GM21737 (cell line): ENCODE results near the gene NUDT9.

Experiments
- ATAC-seq: cut with Tn5 transposase; IDR thresholded peaks from one replicate; pipeline ENCODE4 v1.9.1; 2021; ENCODE audit warnings: mild to moderate bottlenecking, moderate library complexity; ENCODE audit not compliant: unreplicated experiment

NUDT9 gene

DNA sequence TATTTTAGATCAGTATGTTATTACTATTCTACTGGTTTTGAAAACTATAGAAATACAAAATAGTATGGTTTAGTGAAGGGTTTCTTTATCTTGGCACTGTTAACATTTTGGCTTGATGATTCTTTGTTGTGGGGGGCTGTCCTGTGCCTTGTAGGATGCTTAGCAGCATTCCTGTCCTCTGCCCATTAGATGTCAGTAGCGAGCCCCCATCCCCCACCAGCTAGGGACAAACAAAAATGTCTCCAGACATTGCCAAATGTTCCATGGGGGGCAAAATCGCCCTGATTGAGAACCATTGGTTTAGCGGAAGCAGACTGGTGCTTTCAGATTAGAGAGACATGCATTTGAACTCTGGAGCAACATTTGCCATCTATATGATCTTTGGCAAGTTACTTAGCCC, 83.5 kb downstream of the NUDT9 start:
- ATAC-seq, result no peak

GRCh38 chr4:87506974-87507701, 84.8 kb downstream of the NUDT9 start:
- ATAC-seq, result no peak
